GM18507 (cell line): ENCODE results near the gene HSD17B8.
A peak's percentile ranks its signal among the peaks of the same experiment; 100 is the strongest.
"Not testable (repeated sequence)": the region's sequence is repeated elsewhere in the genome, so short reads cannot be mapped to it uniquely, and the experiment has no call there.

ENCODE experiments used
- DNase-seq: peaks from one replicate; pipeline ENCODE4 v3.0.0; 2011; ENCODE audit warnings: low read depth; ENCODE audit not compliant: insufficient read length; ENCODE audit errors: extremely low spot score
- FAIRE-seq: peaks from 2 replicates; lab custom pipeline; 2011; peaks lifted over from hg19 to GRCh38; lab: Jason Lieb, UNC

The HSD17B8 gene

DNA sequence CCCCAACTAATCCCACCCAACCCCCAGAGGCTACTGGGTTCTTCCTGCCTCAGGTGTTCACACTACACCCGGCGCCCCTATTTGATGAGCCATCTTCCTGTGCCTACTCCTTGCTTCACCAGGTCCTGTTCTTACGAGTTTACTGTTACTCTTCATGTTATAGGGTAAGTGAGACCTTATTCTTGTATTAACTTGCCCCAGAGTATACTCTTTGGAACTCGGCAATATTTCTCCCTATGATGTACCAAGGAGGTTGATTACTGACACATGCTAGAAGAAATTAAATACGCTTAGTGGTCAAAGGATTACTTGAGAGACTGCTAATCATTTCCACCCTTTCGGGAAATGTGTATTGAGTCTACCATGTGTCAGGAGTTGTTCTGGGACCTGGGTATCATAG is 12.8 kb downstream of the HSD17B8 start:
- DNase-seq (no peak), FAIRE-seq (no peak)

DNA sequence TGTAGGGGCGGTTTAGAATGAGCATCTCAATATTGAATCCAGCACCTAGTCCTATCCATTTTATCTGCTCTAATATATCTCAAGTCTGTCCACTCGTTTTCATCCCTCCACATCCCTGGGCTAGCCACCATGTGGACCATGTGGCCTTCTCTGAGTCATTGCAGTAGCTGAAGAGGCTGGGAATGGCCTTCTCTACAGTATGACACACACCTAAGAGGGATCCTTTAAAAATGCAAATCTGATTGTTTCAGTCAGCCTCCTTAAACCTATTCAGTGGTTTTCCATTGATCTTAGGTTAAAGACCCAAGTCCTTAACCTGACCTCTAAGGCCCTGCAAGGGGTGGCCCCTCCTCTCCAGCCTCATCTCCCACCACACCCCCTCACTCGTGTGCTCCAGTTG is 13.2 kb downstream of the HSD17B8 start:
- DNase-seq, result no peak
- no peak for FAIRE-seq

DNA sequence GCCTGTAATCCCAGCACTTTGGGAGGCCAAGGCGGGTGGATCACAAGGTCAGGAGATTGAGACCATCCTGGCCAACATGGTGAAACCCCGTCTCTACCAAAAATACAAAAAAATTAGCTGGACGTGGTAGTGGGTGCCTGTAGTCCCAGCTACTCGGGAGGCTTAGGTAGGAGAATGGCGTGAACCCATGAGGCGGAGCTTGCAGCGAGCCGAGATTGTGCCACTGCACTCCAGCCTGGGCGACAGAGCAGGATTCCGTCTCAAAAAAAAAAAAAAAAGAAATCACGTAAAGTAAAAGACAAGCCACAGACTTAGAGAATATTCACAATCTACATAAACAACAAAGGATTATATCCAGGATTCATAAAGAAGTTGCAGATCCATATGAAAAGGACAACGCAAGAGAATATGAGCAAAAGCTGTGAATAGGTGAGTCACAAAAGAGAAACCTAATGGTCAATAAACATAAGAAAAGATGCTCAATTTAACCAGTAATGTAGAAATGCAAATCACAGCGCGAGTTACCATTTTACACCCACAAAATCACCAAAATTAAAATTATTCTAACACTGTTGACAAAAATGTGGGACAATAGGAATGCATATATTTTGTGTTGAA is 22.2 kb downstream of the HSD17B8 start:
- FAIRE-seq, DNase-seq: not testable (repeated sequence)

DNA sequence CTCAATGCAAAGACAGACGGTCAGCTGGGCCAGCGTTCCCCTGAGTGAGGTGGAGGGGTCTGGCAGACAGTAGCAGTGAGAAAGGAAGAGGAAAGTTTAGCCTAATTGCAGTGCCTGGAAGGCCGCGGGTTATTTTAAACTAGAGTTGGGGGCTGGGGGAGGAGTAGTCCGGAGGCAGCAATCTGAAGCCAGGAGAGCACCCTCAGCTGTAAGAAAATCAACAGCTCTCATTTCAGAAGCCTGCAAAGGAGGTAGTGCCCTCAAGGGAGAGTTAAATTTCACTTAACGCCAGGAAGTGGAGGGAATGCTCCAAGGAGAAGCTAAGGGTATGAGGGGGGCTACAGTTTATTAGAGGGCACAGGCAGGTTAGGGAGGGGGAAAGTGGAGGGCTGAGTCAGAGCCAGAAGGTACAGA is 30.8 kb downstream of the HSD17B8 start:
- DNase-seq (no peak), FAIRE-seq (no peak)

DNA sequence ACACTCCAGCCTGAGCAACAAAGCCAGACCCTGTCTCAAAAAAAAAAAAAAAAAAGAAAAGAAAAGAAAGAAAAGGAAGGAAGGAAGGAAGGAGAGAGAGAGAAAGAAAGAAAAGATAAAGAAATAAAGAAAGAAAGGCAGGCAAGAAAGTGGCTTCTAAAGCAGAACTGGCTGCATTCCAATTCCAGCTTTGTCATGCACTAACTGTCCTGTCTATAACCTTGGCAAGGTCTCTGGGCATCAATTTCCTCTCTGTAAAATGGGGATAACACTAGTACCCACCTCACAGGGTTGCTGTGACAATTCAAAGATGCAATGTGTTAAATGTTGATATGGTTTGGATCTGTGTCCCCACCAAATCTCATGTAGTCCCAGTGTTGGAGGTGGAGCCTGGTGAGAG is 31.9 kb downstream of the HSD17B8 start:
- FAIRE-seq (no peak), DNase-seq (no peak)

DNA sequence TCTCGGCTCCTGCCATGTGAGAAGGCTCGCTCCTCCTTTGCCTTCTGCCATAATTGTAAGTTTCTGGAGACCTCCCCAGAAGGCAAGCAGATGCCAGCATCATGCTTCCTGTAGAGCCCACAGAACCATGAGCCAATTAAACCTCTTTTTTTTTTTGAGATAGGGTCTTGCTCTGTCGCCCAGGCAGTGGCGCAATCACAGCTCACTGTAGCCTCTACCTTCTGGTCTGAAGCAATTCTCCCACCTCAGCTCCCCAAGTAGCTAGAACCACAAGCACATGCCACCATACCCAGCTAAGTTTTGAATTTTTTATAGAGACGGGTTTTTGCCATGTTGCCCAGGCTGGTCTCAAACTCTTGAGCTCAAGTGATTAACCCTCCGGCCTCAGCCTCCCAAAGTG is 32.4 kb downstream of the HSD17B8 start:
- DNase-seq (no peak), FAIRE-seq (no peak)

DNA sequence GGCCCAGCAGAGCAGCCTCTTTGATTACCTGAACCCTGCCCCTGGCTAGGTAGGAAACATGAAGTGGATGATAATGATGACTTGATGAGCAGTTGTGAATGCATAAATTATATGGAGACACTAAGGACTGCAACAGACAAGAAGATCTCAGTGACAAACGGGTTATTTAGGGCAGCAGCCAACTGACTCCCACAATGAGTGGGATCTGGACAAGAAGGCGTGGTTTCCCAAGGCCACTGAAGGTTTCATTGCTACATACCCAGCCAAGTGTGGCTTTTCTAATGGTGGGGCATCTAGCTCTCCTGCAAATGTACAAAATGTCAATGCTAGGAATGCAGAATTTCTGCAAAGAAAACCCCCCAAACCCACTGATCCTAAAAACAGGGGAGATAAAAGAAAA is 33.3 kb downstream of the HSD17B8 start:
- no peak for FAIRE-seq
- no peak for DNase-seq

DNA sequence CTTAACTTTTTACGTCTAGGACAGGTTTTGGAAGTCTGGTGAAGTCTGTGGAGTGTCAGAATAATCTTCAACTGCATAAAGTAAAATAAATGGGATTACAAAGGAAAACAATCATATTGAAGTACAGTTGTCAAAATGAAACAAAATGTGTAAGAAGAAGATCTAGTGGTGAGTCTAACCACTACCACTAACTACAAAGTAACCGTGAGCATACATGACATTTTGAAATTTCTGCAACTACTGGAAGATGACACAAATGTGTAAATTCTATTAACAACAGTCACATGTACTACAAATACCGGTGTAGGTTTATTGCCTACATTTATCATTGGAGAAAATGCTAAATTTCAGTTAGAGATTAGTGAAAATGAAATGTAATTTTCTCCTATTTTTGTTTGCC is 37.5 kb downstream of the HSD17B8 start:
- no peak for FAIRE-seq
- DNase-seq, result no peak

DNA sequence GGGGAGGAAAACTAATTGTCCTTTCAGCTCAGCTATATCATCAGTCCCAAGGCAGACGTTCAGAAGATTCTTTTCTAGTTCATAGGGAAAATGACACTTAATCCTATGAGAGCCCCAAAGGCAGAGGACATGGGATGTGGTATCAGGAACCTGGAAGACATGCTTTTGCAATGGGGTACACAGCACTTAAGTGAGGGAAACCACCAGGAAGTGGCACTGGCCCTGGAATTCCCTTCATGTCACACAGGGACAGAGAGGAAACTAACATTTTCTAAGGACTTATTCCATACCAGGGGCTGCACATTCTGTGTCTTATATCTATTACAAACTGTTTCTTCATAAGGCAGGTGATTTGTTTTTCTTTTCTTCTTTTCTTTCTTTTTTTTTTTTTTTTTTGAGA is 39.0 kb downstream of the HSD17B8 start:
- DNase-seq (no peak), FAIRE-seq (no peak)

DNA sequence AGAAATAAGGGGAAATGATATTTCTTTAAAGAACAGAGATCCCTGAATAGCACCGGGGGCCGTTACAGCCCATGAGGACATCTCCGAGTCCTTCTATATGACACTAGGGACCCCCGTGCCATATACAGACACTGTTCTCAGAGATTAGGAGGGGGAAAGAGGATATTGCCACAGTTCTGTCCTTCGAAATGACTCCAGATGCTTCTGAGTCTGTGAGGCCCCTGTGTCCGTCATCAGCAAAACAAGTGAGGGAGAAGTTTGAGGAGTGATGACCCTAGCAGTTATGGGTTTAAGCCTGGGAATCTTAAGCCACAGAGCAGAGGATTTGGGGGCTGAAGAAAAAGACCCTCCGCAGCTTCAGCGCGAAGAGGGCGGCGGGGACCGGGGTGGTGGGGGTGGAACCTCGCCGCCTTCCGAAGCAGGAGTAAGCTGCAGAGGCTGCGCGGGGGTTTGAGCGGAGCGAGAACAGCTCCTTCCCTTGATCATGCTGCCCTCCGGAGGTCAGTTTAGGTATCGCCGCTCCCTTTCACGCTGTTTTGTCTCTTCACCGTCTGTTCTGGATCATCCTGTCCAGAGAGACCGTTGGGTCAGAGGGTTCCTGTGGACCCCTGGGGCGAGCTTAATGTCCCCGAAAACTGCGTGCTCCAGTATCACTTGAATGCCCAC is 43.7 kb downstream of the HSD17B8 start:
- peak; percentile 58 for DNase-seq
- peak; percentile 93 for FAIRE-seq

DNA sequence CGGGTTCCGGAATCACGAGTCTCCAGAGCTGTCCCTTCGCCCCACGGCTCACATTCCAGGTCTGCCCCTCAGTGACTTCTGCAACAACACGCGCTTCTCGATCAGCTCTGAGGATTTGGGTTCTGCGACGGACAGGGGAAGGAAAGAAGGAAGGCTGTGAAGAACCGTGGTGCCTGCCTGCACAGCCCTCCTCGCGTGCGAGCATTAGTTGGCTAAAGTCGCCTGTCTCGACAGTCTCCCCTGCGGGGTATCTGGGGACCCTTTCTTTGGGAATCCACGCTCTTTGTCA is 44.1 kb downstream of the HSD17B8 start:
- FAIRE-seq (no peak), DNase-seq (no peak)

DNA sequence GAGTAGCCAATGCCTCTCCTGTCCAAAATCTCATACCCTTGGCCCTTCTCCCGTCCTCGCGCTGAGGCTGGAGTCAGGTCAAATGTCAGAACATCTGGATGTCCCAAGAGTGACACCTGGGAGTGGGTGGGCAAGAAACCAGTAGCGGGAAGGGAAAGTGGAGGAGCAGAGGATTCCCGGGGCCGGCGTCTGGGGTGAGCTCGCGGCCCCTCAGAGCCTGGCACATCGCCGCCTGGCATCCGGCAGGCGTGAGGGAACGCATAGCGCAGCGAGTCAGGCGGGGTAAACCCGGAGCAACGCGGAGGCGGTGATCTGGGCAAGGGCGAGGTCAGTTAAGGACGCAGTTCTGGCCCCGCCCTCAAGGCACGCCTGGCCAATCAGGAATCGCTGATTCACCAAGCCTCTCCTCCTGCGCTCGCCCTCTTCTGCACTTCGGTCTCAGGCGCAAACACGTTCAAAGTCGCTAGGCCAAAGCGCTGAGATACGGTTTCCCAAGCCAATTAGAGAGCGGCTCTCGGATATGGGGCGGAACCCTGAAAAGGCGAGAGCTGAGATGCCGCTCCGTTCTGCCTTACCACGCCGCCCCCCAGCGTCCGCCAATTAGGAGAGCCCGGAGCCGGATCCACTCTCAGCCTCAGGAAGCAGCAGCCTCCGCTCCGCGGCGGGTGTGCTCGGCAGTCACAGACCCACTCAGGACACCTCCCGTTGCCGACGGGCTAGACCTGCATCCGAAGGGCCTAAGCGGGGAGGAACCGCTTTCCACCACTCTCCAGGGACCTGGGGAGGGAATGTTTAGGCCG is 44.7 kb downstream of the HSD17B8 start:
- FAIRE-seq, result peak; percentile 100
- DNase-seq, result peak; percentile 87

DNA sequence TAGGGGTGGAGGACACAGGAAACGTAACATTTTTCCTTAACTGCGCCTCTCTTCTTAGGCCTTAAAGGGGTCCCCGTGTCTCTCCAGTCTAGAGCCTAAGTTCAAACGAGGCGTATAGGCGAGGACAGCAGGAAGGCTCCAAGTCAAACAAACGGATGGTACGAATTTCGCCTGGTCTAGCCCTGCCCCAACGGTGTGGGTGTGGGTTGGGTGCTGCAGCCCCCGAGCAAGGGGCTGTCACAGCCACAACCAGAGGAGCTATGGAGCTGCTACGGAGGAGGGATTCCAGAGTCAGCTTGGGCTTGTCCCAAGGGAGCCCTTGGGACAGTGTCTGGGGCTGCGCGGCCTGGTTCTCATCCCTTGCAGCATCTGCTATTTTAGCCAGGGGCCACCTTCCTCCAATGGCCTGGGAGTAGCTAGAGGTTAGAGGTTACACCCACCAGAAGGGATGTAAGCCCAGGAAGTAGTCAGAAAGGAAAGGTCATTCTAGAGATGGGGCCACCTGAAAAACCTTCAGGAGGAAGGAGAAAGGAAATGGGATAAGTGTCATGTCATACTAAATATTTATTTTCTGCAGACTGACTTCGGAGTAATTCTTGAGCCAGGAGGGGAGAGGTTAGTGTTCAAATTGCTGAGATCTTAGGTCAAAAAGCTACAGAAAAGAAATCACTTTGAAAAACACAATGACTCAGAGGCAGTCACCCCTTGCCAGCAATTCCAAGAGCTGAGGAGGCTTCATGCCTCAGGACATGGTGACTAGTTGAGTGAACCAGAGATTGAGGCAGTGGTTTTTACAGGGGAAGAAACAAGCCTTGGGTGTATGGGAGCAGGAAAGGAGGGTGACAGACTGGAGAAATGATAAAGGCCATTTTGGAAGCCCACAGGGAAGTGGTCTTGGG is 45.5 kb downstream of the HSD17B8 start:
- FAIRE-seq, result no peak
- no peak for DNase-seq

DNA sequence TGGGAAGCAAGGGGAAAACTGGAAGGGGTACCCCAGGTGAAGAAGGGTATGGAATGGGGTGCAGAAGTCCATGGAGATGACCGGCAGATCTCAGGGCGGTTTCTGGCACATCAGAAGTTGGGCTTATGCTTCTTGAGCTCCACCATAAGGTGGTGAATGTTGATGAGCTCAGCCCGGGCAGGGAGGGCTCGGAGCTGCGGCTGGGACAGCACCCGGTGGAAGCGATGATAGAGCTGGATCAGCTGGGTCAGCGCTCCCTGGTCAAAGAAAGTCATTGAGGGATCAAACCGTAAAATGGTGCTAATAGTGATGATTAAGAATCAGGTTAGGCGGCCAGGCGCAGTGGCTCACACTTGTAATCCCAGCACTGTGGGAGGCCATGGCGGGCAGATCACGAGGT is 46.3 kb downstream of the HSD17B8 start:
- no peak for FAIRE-seq
- DNase-seq, result no peak

DNA sequence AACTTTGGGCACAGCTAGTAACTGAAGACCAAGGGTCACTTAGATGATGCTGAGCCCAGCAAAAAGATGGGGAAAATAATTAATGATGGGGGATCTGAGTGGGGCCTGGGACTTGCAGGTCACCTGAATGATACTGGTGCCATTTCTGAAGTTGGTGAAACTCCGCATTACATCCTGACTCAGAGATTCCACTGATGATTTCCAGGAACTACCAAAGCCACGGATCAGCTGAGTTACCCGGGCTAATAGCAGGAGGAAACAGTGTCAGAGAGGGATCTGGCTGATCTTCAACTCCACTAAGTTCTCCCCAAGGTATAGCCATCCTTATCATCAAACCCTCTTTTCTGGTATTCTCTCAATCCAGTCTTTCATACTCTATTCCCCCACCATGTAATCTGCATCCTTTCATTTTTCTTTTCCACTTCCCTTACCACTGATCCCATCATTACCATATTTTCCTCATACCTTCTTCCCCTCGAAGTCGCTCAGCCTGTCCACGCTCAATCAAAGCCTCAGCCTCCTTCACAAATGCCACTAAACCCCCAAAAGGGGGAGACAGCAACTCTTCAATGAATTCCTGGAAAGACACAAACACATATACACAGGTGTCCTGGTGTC is 47.0 kb downstream of the HSD17B8 start:
- DNase-seq, result no peak
- FAIRE-seq, result no peak

DNA sequence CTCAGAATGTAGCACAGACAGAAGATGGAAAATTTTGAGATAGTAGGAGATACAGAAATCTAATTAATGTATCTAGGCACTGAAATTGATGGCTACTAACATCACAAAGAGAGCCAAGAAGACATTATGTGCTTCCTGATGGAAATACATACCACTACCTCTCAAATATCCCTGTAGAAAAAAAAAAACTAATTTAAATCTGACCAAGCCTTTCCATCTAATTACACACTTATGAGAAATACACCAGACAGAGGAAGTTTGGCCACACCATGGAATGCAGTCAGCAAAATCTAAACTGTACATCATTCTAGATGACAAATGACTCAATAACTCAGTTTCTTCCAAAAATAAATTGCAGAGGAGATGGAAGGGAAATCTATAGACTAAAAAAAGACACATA is 48.3 kb downstream of the HSD17B8 start:
- no peak for FAIRE-seq
- DNase-seq, result no peak

DNA sequence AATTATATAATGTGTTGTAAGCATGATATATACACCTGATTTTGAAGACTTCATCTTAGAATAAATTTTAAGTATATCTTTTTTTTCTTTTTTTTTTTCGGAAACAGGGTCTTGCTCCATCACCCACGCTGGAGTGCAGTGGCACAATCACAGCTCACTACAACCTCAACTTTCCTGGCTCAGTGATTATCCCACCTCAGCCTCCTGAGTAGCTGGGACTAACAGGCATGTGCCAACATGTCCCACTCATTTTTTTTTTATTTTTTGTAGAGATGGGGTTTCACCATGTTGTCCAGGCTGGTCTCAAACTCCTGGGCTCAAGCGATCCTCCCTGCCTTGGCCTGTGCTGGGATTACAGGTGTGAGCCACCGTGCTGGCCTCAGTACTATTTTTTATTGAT is 50.1 kb downstream of the HSD17B8 start:
- FAIRE-seq (no peak), DNase-seq (no peak)
